Panc1 (cell line): ENCODE data around the gene NEK4. TPM values are rescaled to one million over a fixed set of nuclear protein-coding genes. Genes with fewer than 3 reads are reported as not detected.

Experiments
- ATAC-seq: fragments of 200-7000 bp; cut with Tn5 transposase; 2 replicates; pipeline ENCODE4 v1.9.1; 2020; ENCODE audit warnings: mild to moderate bottlenecking, moderate library complexity
- BruUV-seq: library from RNA; stranded (reverse); fragments of 400-500 nt; replicated peaks from 2 replicates; lab custom pipeline; 2021; lab: Mats Ljungman, UMichigan
- CTCF ChIA-PET: fragments of 300-600 bp; sonication (Branson Sonifier 250); formaldehyde crosslinking; loops from one replicate; lab custom pipeline; 2022; ENCODE audit warnings: antibody characterized with exemption; lab: Charles Lee
- POLR2A ChIA-PET: fragments of 300-600 bp; sonication (Branson Sonifier 250); formaldehyde crosslinking; loops from one replicate; lab custom pipeline; 2022; ENCODE audit warnings: antibody characterized with exemption; lab: Charles Lee
- DNase-seq: peaks from one replicate; pipeline ENCODE4 v3.0.0-alpha.2; 2010; ENCODE audit warnings: low read depth, low spot score
- H3K27ac ChIP-seq: 2 replicates; pipeline ENCODE4 v1.5.1; 2011; ENCODE audit warnings: mild to moderate bottlenecking, low read length, inconsistent platforms
- H3K27me3 ChIP-seq: fragments of 200-500 bp; sonication (Bioruptor generic); 2 replicates; pipeline ENCODE4 v1.6.0; 2014; ENCODE audit warnings: low read length, inconsistent platforms; ENCODE audit not compliant: control insufficient read depth, insufficient read depth
- H3K36me3 ChIP-seq: fragments of 200-500 bp; sonication (Bioruptor generic); 2 replicates; pipeline ENCODE4 v1.5.1; 2014; ENCODE audit warnings: inconsistent platforms, mild to moderate bottlenecking, low read length, moderate library complexity; ENCODE audit not compliant: control insufficient read depth, insufficient read depth
- H3K4me1 ChIP-seq: 2 replicates; pipeline ENCODE4 v1.5.1; 2011; ENCODE audit warnings: inconsistent platforms, mild to moderate bottlenecking, low read length, moderate library complexity; ENCODE audit not compliant: control insufficient read depth, insufficient read depth
- H3K4me3 ChIP-seq, 2 experiments: 2 replicates each; pipeline ENCODE4 v1.5.1; 2011 to 2012; ENCODE audit warnings: low read depth in 2 of 2, low read length in 2 of 2, mild to moderate bottlenecking in 2 of 2, inconsistent platforms in 1 of 2, moderate library complexity in 1 of 2
- H3K9me3 ChIP-seq: fragments of 200-500 bp; sonication (Bioruptor generic); 2 replicates; pipeline ENCODE4 v1.5.1; 2014; ENCODE audit warnings: low read depth, mild to moderate bottlenecking, inconsistent platforms, low read length, moderate library complexity; ENCODE audit not compliant: control insufficient read depth, insufficient read depth
- CTCF ChIP-seq: fragments of 450-650 bp; IDR thresholded peaks from 2 replicates; pipeline ENCODE4 v1.5.1; 2017; ENCODE audit warnings: mild to moderate bottlenecking
- POLR2AphosphoS5 ChIP-seq: IDR thresholded peaks from 2 replicates; pipeline ENCODE4 v1.6.1; 2012; ENCODE audit warnings: mild to moderate bottlenecking, low read depth, low read length, moderate library complexity
- SIN3A ChIP-seq: IDR thresholded peaks from 2 replicates; pipeline ENCODE4 v1.6.1; 2012; ENCODE audit warnings: low read depth, mild to moderate bottlenecking, low read length, moderate library complexity, borderline replicate concordance; ENCODE audit not compliant: insufficient read depth
- TCF7L2 ChIP-seq: IDR thresholded peaks from 2 replicates; pipeline ENCODE4 v1.6.1; 2011; ENCODE audit warnings: mild to moderate bottlenecking, low read depth, low read length, inconsistent platforms
- in situ Hi-C: cut with HindIII; loops from 2 replicates; pipeline ENCODE4 v1.10.0; 2016; ENCODE audit warnings: low sequenced_read_pairs, low pct_unique_long_range_greater_than_20kb
- intact Hi-C: fragments of 100-400 bp; cut with micrococcal nuclease; formaldehyde crosslinking; loops from one replicate; pipeline ENCODE4 v1.10.0; 2022; ENCODE audit not compliant: unreplicated experiment
- total RNA-seq: library from RNA; stranded (reverse); gene quantifications from one replicate; pipeline ENCODE4 v1.2.1, GENCODE V29; 2021; ENCODE audit not compliant: unreplicated experiment
- TF ChIP-seq, protein P1 (sequence below), 2 experiments: IDR thresholded peaks; 2 replicates each; pipeline ENCODE4 v1.6.1; 2011 to 2012; ENCODE audit warnings: low read depth in 2 of 2, control low read depth in 1 of 2, low read length in 1 of 2, mild to moderate bottlenecking in 1 of 2, moderate library complexity in 1 of 2; ENCODE audit not compliant: insufficient read depth in 1 of 2

Gene NEK4
- total RNA-seq, 1 experiment from 2014 or later, result 22.9 TPM

GRCh38 chr3:52763466-52763865 lies 7.3 kb downstream of the NEK4 start:
- intact Hi-C loops, result no loop called here
- in situ Hi-C loops, result no loop called here
- H3K9me3 ChIP-seq, result no peaks in the 10 kb centered on the region
- H3K4me3 ChIP-seq, result no peak overlapping the region
- ChIA-PET POLR2A (no interaction called here), CTCF (no interaction called here)
- DNase-seq, result peak; percentile 8
- no peak for ATAC-seq
- H3K27me3 ChIP-seq, result no peaks in the 10 kb centered on the region
- no peak for TF ChIP-seq SIN3A
- TF ChIP-seq, protein P1, sequence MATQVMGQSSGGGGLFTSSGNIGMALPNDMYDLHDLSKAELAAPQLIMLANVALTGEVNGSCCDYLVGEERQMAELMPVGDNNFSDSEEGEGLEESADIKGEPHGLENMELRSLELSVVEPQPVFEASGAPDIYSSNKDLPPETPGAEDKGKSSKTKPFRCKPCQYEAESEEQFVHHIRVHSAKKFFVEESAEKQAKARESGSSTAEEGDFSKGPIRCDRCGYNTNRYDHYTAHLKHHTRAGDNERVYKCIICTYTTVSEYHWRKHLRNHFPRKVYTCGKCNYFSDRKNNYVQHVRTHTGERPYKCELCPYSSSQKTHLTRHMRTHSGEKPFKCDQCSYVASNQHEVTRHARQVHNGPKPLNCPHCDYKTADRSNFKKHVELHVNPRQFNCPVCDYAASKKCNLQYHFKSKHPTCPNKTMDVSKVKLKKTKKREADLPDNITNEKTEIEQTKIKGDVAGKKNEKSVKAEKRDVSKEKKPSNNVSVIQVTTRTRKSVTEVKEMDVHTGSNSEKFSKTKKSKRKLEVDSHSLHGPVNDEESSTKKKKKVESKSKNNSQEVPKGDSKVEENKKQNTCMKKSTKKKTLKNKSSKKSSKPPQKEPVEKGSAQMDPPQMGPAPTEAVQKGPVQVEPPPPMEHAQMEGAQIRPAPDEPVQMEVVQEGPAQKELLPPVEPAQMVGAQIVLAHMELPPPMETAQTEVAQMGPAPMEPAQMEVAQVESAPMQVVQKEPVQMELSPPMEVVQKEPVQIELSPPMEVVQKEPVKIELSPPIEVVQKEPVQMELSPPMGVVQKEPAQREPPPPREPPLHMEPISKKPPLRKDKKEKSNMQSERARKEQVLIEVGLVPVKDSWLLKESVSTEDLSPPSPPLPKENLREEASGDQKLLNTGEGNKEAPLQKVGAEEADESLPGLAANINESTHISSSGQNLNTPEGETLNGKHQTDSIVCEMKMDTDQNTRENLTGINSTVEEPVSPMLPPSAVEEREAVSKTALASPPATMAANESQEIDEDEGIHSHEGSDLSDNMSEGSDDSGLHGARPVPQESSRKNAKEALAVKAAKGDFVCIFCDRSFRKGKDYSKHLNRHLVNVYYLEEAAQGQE (IDR thresholded peaks at IDR 0.05; ENCODE audit: insufficient read depth in 1 of 2, low read depth in 2 of 2, low read length in 1 of 2), result no peak
- TF ChIP-seq POLR2AphosphoS5, result no peak
- no peak for TF ChIP-seq TCF7L2
- no peak for TF ChIP-seq CTCF
- H3K4me1 ChIP-seq, result no peaks in the 10 kb centered on the region
- H3K27ac ChIP-seq, result no peak overlapping the region
- peaks cover 7% of the 10 kb centered on the region for H3K36me3 ChIP-seq
- BruUV-seq, result no TSS peak

DNA sequence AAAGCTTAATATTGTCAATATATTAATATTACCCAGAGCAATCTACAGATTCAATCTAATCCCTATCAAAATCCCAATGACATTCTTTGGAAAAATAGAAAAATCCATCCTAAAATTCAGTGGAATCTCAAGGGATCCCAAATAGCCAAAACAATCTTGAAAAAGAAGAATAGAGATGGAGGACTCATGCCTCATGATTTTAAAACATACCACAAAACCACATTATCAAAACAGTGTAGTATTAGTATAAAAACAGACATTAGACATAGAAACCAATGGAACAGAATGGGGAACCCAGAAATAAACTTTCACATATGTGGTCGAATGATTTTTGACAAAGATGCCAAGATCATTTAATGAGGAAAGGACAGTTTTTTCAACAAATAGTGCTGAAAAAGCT lies 14.6 kb downstream of the NEK4 start:
- Histone ChIP-seq H3K36me3 (peaks cover 3% of the 10 kb centered on the region; the same call in 1 of the 2 replicates), H3K4me1 (no peaks in the 10 kb centered on the region)

More for the DNA sequence above, 14.6 kb downstream of the NEK4 start:
- intact Hi-C loops, result no loop called here
- ChIA-PET CTCF (no interaction called here), POLR2A (no interaction called here)
- Histone ChIP-seq H3K27ac (no peak overlapping the region), H3K4me3 (no peak overlapping the region), H3K27me3 (no peaks in the 10 kb centered on the region), H3K9me3 (no peaks in the 10 kb centered on the region)
- DNase-seq, result no peak
- TF ChIP-seq, protein P1 (IDR thresholded peaks at IDR 0.05; ENCODE audit: insufficient read depth in 1 of 2, low read depth in 2 of 2, low read length in 1 of 2), result no peak
- TF ChIP-seq SIN3A, result no peak
- TF ChIP-seq TCF7L2, result no peak
- TF ChIP-seq CTCF, result no peak
- no peak for TF ChIP-seq POLR2AphosphoS5
- ATAC-seq, result no peak
- BruUV-seq, result no TSS peak
- in situ Hi-C loops, result no loop called here
